HG02571 (cell line): ENCODE results near the gene UBE2E1.
"Not testable (repeated sequence)": the region's sequence is repeated elsewhere in the genome, so short reads cannot be mapped to it uniquely, and the experiment has no call there.

ENCODE experiments used
- ATAC-seq: cut with Tn5 transposase; IDR thresholded peaks from one replicate; pipeline ENCODE4 v1.9.1; 2021; ENCODE audit warnings: mild to moderate bottlenecking, moderate library complexity; ENCODE audit not compliant: unreplicated experiment

Gene UBE2E1

DNA sequence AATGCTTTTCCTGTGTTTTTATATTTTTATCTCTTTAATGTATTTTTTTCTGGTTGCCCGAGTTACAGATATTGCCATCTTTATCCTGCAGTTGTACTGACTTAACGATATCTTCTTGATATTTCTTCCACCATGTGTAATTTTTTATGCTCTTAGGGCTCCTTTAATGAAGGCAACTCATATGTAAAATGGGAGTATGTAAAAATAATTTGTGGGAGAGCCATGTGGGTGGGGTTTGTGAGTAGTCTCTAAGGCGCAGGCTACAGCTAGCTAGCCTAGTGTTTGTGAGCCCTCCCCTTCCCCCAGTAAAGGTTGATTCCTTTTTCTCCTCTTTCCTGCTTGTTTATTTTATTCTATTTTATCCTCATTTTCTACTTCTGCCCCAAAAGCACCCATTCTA, 38.1 kb downstream of the UBE2E1 start:
- no peak for ATAC-seq

DNA sequence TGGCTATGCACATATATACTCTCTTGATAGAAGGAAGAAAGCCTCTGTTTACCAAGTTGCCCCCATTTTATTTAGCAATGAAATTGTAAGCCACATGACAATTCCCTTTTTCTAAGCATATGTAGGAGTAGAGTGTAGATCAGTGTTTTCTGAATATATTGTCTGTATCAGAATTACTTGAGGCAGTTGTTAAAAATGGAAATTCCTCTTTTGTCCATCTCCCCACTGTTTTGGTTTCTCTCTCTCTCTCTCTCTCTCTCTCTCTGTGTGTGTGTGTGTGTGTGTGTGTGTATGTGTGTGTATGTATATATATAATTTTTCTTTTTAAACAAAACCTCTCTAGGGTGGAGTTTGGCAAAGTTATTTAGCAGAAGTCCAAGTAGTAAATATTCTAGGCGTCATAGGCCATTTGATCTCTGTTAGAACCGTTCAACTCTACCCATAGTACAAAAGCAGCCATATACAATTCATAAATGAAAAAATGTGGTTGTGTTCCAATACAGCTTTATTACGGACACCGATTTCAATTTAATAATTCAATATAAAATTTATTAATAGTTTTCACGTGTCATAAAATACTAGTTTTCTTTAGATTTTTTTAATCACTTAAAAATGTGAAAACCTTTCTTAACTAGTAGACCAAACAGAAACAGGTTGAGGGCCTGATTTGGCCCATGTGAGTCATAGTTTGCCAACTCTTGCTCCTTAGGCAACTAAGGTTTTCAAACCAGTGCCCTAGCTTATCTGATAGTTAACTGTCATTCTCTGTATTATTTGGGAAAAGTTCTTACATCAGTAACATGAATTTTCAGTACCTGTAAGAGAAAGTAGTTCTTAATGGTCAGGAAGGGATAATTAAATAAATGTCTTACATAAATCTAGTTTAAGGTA, 39.8 kb downstream of the UBE2E1 start:
- ATAC-seq: no peak

DNA sequence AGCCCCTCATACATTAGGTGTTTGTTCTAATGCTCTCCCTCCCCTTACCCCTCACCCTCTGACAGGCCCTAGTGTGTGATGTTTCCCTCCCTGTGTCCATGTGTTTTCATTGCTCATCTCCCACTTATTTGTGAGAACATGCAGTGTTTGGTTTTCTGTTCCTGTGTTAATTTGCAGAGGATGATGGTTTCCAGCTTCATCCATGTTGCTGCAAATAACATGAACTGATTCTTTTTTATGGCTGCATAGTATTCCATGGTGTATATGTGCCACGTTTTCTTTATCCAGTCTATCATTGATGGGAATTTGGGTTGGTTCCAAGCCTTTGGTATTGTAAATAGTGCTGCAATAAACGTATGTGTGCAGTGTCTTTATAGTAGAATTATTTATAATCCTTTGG, 43.7 kb downstream of the UBE2E1 start:
- not testable (repeated sequence) for ATAC-seq

- no peak for ATAC-seq
Observed at GRCh38 chr3:23856286-23856685, 50.5 kb downstream of the UBE2E1 start.

GRCh38 chr3:23859012-23859743, 53.4 kb downstream of the UBE2E1 start:
- ATAC-seq: no peak

GRCh38 chr3:23859839-23860382, 54.2 kb downstream of the UBE2E1 start:
- no peak for ATAC-seq

GRCh38 chr3:23861689-23862088, 55.9 kb downstream of the UBE2E1 start:
- ATAC-seq: no peak

DNA sequence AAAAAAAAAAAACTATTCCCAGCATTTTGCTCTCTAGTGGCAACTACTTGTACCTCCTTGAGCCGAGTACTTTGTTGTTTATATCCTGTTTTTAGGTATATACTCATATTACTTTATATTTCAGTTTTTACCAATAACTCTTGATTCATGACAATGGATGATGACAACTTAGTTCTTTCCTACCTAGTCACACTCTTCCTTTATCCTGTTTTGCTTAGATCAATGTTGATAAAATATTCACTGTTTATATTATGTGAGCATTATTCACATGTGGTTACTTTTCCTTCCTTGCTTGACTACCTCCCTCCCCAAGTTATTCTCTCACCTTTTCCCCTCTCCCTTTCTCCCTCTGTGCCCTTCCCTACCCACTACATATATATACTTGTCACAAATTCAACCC, 57.3 kb downstream of the UBE2E1 start:
- ATAC-seq: no peak

DNA sequence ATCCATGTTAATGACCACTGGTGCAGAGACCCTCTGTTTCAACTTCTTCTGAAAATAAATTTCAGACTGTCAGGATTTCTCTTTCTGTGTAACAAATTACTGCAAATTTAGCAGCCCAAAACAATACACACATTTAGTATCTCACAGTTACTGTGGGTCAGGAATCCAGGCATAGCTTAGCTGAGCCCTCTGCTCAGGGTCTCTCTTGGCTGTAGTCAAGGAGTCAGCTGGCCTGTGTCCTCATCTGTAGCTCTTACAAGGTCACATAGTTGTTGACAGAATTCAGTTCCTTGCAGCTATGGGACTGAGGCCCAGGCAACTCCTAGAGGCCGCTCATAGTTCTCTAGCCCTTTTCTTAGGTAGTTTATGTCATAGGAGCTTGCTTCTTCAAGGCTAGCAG, 59.2 kb downstream of the UBE2E1 start:
- no peak for ATAC-seq

GRCh38 chr3:23865595-23866396, 60.0 kb downstream of the UBE2E1 start:
- peak; percentile 87 for ATAC-seq

DNA sequence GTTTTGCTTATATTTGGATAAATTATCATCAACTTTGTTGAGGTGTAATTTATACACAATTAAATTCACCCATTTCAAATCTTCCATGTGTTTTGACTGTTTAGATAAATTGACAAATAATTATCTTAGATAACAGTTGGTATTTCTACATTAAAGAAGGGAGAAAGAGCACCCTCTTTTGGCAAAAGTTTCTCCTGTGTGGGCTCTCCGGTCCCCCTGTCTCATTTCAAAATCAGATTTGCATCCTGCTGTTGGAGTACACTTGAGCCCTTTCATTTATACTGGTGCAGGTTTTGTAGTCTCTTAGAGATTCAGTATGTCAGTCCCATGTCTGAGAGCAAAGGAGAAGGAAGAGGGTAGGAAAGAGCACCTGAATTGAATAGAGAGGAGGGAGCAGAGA, 61.6 kb downstream of the UBE2E1 start:
- ATAC-seq: no peak

- no peak for ATAC-seq
Observed at GRCh38 chr3:23867838-23868237, 62.1 kb downstream of the UBE2E1 start.

DNA sequence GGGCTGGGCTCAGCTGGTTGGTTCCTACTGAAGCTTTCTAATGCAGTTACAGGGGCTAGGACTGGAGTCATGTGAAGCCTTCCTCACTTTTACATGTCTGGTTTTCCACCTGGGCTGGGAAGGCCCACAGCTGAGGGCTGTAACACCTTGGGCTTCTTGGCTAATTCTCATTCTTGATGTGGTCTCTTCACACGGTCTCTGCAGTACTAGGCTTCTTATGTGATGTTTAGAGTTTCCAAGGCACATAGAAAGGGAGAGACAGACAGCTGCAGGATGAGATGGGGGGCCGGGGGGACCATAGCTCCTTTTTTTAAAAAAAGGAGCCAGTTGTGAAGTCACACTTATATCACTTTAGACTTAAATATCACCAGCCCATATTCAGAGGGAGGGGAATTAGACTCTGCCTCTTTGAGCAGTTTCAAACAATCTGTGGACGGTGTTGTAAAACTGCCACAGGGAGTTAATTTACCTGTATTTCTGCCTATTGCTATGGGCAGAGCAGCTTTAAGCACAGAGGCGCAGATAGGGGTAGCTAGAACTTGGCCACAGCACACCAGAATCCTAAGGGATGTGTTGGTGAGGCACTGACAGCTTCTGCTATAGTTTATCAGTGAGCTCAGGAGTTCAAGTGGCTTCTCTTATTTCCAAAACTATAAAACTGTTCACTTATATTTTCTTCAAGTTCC, 64.4 kb downstream of the UBE2E1 start:
- no peak for ATAC-seq

DNA sequence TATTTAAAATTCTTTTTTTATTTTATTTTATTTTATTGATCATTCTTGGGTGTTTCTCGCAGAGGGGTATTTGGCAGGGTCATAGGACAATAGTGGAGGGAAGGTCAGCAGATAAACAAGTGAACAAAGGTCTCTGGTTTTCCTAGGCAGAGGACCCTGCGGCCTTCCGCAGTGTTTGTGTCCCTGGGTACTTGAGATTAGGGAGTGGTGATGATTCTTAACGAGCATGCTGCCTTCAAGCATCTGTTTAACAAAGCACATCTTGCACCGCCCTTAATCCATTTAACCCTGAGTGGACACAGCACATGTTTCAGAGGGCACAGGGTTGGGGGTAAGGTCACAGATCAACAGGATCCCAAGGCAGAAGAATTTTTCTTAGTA, 64.9 kb downstream of the UBE2E1 start:
- not testable (repeated sequence) for ATAC-seq

- ATAC-seq: not testable (repeated sequence)
Observed at GRCh38 chr3:23871361-23871760, 65.6 kb downstream of the UBE2E1 start.

DNA sequence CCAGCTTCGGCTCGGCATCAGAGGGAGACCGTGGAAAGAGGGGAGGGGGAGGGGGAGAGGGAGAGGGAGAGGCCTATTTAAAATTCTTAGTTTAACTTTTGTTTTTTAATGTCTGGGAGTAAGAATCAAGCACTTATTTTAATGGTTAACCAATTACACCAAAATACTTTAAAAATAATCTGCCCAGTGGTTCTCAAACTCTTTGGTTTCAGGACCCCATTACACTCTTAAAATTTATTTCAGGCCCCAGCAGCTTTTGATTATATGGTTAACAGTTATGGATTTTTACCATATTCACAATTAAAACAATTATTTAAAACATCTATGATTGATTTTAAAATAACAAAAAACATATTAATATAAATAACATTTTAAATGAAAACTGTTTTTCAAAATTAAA, 66.6 kb downstream of the UBE2E1 start:
- ATAC-seq: no peak

- ATAC-seq: no peak
Observed at GRCh38 chr3:23873941-23874340, 68.2 kb downstream of the UBE2E1 start.

DNA sequence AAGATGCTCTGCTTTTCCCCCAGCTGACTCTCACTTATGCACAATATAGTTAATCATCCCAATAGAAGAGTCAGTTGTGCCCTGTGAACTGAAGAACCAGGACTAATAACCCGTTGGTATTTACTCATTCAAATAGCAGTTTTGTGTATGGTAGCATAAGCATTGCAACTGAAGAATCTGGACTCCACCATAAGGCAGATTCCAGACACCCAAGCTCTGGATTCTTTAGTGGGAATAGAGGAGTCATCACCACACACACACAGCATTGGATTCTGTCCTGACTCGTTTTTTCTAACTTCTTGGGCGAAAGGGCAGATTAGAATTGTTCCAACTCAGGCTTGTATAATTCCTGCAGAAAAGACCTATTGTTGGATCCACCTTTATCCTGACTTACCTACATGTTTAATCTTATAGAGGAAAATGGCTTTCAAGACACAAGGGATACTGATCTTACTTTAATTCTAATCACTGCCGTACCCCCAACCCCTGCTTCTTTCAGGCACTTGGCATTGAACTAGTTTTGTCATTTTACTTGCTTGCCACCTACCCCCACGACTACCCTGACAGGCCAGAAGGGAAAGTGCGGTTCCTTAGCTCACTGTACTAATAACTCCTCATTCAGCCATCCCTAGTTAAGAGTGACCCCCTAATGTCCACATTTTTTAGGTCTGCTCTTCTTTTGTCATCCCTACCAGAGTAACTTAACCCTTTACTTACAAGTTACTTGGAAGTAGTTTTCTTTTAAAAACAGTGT, 68.8 kb downstream of the UBE2E1 start:
- ATAC-seq: no peak

- ATAC-seq: no peak
Observed at GRCh38 chr3:23875113-23875725, 69.5 kb downstream of the UBE2E1 start.
